Fibroblast of gingiva (primary cell): ENCODE measurements around the gene LDB3.

Experiments used
- DNase-seq: peaks from one replicate; pipeline ENCODE4 v3.0.0-alpha.2; 2011; ENCODE audit warnings: low read depth

Gene LDB3

DNA sequence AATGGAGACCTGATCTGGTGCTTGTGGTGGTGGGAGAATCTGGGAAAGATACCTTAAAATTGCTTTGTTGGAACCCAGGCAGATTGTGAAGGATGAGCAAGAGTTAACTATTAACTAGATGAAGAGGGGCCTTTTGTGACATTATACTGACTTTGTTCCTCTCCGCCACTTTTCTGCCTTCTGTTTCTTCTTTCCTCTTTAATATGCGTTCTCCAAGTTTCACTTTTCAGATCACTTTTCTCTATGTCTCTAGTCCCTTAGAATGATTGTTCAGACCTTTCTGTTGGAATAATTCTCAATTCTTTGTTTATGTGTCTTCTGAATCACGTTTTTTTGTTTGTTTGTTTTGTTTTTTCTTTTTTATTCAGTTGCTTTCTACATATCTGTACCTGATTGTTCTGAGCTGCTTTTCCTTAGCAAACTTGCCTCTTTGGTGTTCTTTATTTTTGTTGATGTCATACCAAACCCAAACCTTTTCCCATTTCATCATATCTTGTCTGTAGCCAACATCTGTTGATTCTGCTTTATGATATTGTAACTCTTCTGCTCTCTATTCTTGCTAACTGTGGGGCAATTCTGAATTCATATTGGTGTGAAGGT lies 90.9 kb downstream of the LDB3 start:
- peak; percentile 46 for DNase-seq

DNA sequence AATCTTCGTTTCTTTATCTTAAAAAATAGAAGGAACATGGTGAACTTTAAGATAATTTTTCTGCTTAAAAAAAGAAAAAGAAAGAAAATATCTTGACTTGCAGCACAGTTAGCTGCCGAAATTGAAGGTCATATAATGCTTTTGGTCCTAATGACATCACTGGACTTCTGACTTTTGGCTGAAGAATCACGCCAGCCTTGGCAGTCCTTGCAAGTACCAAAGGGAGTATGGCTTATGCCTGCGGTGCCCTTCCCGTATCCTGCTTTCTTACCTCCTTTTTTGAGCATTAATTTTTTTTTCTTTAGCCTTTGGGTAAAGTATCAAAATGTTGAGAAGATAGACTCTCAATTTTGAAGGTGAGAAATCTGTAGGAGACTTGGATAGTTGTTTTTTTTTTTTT lies 95.1 kb downstream of the LDB3 start:
- DNase-seq, result no peak

DNA sequence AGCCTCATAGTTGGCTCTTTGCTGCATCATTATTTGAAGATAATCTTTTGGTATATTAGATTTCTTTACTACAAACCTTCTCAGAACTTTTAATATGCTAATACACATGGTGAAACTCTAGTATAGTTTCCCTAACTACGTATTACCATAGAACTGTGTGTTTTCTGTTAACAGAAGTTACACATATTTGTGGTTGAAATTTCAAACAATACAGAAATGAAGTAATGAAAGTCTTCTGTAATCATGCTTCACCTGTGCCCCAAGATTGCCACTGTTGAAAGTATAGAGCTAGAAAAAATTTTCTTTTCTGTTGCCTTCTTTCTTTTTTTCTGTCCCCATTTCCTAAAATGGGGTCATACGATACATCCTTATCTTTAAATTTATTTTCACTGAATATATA lies 97.2 kb downstream of the LDB3 start:
- no peak for DNase-seq

DNA sequence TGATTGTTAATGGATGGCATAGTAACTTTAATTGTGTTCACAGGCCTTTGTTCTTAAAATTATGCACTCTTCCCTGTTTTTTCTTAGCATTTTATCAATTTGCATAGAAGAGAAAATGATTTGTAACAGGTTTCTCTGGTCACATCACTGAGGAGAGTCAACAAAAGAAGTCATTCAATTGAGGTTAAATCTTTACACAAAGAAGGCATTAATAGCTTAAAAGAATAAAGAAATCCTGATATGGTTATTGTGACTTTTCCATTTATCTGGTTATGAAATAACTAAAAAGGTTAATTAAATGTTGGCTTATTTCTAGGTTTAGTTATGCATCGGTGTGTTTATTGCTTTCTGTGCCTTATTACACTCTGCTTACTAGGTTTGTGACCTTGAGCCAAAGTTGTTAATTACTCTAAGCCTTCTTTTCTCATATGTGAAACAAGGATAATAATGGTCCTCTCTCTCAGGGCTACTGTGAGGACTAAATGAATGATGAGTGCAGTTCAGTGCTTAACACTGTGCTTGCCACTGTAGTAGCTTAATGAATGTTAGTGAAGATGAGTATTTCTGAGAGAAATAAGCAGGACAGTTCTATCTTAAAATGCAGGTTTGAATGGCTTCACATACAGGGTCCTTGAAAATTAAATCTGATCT lies 100.2 kb downstream of the LDB3 start:
- DNase-seq, result no peak

DNA sequence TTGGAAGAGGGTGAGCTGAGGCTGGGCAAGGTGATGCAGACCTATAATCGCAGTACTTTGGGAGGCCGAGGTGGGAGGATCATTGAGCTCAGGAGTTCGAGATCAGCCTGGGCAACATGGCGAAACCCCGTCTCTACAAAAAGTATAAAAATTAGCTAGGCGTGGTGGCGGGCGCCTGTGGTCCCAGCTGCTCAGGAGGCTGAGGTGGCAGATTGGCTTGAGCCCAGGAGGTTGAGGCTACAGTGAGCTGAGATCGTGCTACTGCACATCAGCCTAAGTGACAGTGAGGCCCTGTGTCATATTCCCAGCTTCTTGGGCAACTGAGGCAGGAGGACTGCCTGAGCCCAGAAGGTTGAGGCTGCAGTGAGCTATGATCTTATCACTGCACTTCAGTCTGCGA lies 101.7 kb downstream of the LDB3 start:
- DNase-seq, result no peak

DNA sequence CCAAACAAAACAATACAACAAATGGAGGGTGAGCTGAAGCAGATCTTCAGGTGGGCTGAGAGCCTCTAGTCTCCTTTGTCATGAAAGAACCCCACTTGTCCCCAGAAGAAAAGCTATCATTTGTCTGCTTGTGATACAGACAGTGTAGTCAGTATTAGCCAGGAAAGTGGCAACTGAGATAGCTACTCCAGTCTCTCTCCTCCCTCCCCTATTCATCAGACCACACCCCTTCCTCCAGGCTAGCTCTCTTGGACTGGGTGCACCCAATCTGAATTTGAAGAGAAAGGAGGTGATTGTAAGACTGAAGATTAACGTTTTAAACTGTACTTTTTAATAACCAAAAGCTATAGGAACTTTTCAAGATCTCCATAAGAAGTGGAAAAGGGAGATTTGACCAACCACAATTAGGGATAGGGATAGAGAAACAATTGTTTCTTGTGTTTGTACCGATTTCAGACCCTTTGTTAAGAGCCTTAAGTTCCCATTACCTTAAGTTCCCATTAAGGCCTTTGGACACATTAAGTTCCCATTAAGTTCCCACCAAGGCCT lies 102.2 kb downstream of the LDB3 start:
- no peak for DNase-seq

DNA sequence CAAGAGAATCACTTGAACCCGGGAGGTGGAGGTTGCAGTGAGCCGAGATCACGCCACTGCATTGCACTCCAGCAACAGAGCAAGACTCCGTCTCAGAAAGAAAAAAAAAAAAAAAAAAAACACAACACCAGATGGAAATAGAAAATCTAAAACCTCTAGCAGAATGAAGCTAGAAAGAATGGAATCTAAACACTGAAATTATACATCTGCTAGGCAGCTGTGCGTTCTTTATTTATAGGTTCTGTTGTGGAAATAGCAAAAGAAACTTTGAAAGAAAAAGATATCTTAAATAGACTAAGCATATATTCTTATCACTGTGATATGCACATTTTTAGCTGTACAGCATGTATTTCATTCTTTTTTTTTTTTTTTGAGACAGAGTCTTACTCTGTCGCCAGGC lies 105.2 kb downstream of the LDB3 start:
- DNase-seq, result peak; percentile 19

DNA sequence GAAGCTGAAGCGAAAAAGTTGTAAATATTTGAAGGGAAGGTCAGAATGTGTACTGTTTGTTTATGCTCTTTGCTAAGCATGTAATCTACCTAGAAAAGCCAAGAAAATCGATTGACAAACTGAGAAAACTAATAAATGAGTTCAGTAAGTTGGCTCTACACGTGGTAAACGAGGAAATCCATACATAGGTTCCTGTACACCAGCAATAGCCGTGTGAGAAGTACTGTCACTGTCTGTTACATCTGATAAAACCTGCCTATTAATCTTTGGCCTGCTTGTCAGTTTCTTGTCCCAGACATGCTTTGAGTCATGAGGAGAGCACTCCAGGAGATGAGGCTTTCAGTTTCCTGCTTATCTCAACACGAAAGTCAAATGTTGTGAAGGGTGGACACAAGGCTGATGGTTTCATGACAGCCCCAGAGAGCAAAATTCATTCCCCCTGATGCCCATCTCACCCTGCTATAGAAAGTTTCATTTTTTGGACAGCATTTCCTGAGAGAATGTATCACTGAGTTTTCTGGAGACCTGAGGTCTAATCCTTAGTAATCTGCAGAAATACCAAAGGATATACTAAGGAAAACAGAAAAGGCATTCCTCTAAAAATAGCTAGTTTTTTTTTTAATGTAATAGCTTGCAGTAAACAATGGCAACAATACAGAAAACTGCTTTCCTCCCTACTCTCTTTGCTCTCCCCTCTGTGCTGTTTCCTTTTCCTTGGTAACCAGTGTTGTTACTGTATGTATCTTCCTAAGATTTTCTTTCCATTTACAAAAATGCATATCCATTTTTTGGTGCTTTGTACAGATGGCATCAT lies 107.0 kb downstream of the LDB3 start:
- peak; percentile 44 for DNase-seq

DNA sequence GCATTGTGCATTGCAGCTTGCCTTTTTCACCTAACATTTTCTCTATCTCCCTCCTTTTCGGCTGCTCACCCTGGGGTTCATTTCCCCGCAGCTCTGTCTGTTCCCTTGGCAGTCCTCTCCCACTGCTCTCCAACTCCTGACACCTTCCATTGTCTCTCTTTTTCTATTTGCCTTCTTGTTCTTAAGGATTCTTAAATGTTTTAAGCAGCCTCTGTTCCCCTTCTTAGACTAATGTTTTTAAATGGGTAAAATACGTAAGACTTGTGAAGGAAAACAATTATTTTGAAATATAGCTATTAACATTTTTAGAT lies 107.5 kb downstream of the LDB3 start:
- DNase-seq, result no peak

DNA sequence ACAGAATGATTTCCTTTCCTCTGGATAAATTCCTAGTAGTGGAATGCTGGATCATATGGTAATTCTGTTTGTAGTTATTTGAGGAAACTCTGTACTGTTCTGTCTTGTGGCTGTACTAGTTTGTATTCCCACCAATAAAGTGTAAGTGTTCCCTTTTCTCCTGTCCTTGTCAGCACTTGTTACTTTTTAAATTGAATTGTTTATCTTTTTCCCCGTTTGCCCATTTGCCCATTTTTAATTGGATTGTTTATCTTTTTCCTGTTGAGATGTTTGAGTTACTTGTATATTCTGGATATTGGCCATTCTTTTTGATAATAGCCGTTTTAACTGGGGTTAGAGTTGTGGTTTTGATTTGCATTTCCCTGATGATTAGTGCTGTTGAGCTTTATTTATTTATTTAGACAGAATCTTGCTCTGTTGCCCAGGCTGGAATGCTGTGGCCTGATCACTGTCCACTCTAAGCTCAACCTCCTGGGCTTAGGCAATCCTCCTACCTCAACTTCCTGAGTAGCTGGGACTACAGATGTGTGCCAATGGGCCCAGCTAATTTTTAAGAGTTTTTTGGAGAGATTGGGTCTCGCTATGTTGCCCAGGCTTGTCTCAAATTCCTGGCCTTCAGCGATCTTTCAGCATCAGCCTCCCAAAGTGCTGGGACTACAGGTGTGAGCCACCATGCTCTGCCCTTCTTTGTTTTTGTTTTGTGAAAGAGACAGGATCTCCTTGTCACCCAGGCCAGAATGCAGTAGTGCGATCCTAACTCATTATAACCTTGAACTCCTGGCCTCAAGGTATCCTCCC lies 111.1 kb downstream of the LDB3 start:
- peak; percentile 92 for DNase-seq

DNA sequence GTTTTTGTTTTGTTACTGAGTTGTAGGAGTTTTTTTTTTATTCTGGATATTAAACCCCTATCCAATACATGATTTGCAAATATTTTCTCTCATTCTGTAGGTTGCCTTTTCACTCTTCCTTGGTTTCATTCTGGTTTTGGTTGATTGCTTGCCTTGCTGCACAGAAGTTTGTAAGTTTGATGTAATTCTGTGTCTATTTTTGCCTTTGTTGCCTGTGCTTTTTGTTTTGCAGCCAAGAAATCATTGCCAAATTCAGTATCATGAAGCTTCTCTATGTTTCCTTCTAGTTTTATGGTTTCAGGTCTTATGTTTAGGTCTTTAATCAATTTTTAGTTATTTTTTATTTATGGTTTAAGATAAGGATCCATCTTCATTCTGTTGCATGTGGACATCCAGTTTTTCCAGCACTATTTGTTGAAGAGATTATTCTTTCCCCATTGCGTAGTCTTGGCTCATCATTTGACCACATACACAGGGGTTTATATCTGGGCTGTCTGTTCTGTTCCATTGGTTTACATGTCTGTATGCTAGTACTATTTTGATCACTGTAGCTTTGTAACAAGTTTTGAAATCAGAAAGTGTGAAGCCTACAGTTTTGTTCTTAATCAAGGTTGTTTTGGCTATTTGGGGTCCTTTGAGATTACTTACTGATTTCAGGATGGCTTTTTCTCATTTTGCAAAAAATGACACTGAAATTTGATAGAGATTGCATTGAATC lies 114.5 kb downstream of the LDB3 start:
- peak; percentile 42 for DNase-seq

DNA sequence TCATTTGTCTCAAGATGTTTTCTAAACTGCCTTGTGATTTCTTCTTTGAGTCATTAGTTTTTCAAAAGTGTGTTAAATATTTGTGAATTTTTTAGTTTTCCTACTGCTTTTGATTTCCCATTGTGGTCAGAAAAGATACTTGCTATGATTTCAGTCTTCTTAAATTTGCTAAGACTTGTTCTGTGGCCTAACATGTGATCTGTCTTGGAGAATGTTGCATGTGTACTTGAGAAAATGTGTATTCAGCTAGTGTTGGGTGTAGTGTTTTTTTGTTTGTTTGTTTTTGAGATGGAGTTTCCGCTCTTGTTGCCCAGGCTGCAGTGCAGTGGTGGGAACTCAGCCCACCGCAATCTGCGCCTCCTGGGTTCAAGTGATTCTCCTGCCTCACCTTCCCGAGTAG lies 116.7 kb downstream of the LDB3 start:
- DNase-seq, result peak; percentile 52
